Right atrium auricular region (tissue), 2 donors: ENCODE measurements around the gene STAB2. TPM values are rescaled to one million over a fixed set of nuclear protein-coding genes. Genes with fewer than 3 reads are reported as not detected.

Source experiments
- DNase-seq: peaks from one replicate; pipeline ENCODE4 v3.0.0-alpha.2; 2019; ENCODE audit warnings: low spot score
- H3K27ac ChIP-seq, 2 donors: fragments of 200-600 bp; sonication (generic); 1 replicate in 1 of 2; 2 replicates in 1 of 2; pipeline ENCODE4 v1.5.1; 2016 to 2019
- H3K27me3 ChIP-seq, 2 donors: fragments of 200-600 bp; sonication (generic); one replicate each; pipeline versions ENCODE4 v1.5.1 to v1.6.0; 2017 to 2019
- H3K36me3 ChIP-seq: fragments of 200-600 bp; sonication (generic); one replicate; pipeline ENCODE4 v1.5.1; 2016
- H3K4me1 ChIP-seq, 2 donors: fragments of 200-600 bp; sonication (generic); one replicate each; pipeline versions ENCODE4 v1.5.1 to v1.6.0; 2017 to 2019
- H3K4me3 ChIP-seq, 2 donors: fragments of 200-600 bp; sonication (generic); 1 replicate in 1 of 2; 2 replicates in 1 of 2; pipeline ENCODE4 v1.5.1; 2017 to 2019; ENCODE audit warnings: mild to moderate bottlenecking in 1 of 2, moderate library complexity in 1 of 2
- H3K9me3 ChIP-seq, 2 donors: fragments of 200-600 bp; sonication (generic); one replicate each; pipeline ENCODE4 v1.5.1; 2019
- CTCF ChIP-seq, 2 donors: fragments of 200-600 bp; sonication (generic); IDR thresholded peaks; one replicate each; pipeline ENCODE4 v1.5.1; 2019; ENCODE audit warnings: antibody characterized with exemption in 2 of 2
- total RNA-seq, 2 donors: library from RNA; depleted of rRNA; stranded (reverse); fragments of >200 nt; gene quantifications; one replicate each; pipeline ENCODE4 v1.1.0, GENCODE V29; 2016

Gene STAB2
- total RNA-seq: under 1 TPM in 1 of 2 donors, not detected in 1; 0.11 TPM

GRCh38 chr12:103586791-103587370 is at the start of gene STAB2:
Gene STAB2, plus strand, starts transcription at chr12:103587273. Its CDS starts 204 bp downstream, at chr12:103587477.
- DNase-seq: no peak
- Histone ChIP-seq H3K9me3 (no peaks in the 10 kb centered on the region), H3K27me3 (no peaks in the 10 kb centered on the region), H3K4me1 (no peaks in the 10 kb centered on the region), H3K4me3 (no peak within 1 kb of the TSS), H3K27ac (no peak within 1 kb of the TSS), H3K36me3 (no peaks in the 10 kb centered on the region)
- no peak for TF ChIP-seq CTCF (IDR thresholded peaks at IDR 0.05)

DNA sequence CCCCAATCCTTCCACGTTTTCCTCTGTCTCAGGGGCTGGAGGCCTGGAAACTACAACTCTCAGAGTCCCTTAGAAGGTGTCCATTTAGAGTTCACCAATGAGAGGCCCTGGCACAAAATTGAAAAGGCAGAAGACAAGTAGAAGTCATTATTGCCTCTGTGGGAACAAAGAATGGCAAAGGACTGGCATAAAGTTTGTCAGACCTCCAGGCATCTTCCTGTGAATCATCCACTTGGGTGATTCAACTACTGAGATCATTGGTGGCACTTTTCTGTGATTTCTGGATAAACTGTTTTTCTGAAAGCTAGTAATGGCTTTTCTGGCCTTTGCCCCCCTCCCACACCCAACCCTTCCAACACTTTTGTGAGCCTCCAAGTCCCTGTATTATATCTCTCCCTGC is 48.7 kb upstream of the STAB2 start:
- Histone ChIP-seq H3K27ac (no peak overlapping the region), H3K9me3 (no peaks in the 10 kb centered on the region), H3K4me1 (no peaks in the 10 kb centered on the region), H3K27me3 (no peaks in the 10 kb centered on the region), H3K36me3 (no peaks in the 10 kb centered on the region), H3K4me3 (no peak overlapping the region)
- no peak for TF ChIP-seq CTCF (IDR thresholded peaks at IDR 0.05)
- no peak for DNase-seq

DNA sequence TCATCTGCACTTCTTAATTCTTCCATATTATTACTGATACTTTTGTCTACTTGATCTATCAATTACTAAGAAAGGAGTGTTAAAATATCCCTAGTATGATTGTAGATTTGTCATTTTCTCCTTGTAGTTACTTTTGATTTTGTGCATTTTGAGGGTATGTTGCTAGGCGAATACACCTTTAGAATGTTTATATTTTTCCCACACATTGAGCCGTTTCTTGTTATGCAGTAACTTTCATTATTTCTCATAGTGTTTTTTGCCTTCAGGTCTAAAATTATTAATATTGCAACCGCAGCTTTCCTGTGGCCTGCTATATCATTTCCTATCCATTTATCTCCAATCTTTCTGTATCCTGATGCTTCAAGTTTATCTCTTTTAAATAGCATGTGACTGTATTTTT is 46.8 kb upstream of the STAB2 start:
- H3K27me3 ChIP-seq: no peaks in the 10 kb centered on the region
- no peak for DNase-seq
- H3K4me3 ChIP-seq: no peak overlapping the region
- no peaks in the 10 kb centered on the region for H3K9me3 ChIP-seq
- H3K27ac ChIP-seq: no peak overlapping the region
- no peaks in the 10 kb centered on the region for H3K4me1 ChIP-seq
- H3K36me3 ChIP-seq: no peaks in the 10 kb centered on the region
- TF ChIP-seq CTCF (IDR thresholded peaks at IDR 0.05): no peak

- H3K36me3 ChIP-seq: no peaks in the 10 kb centered on the region
- TF ChIP-seq CTCF (IDR thresholded peaks at IDR 0.05): no peak
- no peak for DNase-seq
- H3K4me3 ChIP-seq: no peak overlapping the region
- H3K4me1 ChIP-seq: no peaks in the 10 kb centered on the region
- no peaks in the 10 kb centered on the region for H3K27me3 ChIP-seq
- no peak overlapping the region for H3K27ac ChIP-seq
- no peaks in the 10 kb centered on the region for H3K9me3 ChIP-seq
These were observed 45.0 kb upstream of the STAB2 start for GRCh38 chr12:103542078-103542477.

DNA sequence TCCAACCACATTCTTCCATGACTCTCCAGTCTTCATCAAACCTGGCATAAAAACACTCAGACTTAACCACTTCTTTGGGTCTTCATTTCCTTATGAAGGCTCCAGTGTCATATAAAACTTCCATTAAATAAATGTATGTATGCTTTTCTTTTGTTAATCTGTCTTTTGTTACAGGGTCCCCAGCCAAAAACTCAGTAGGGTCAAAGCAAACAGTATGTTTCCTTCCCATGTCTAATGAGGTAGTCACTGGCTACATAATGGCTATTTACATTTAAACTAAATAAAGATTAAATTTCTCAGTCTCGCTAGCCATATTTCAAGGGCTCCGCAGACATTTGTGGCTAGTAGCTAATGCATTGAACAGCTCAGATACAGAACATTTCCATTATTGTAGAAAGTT is 40.1 kb upstream of the STAB2 start:
- Histone ChIP-seq H3K9me3 (no peaks in the 10 kb centered on the region), H3K27ac (no peak overlapping the region), H3K36me3 (no peaks in the 10 kb centered on the region), H3K27me3 (no peaks in the 10 kb centered on the region), H3K4me1 (no peaks in the 10 kb centered on the region), H3K4me3 (no peak overlapping the region)
- DNase-seq: no peak
- no peak for TF ChIP-seq CTCF (IDR thresholded peaks at IDR 0.05)

GRCh38 chr12:103547376-103547775 is 39.7 kb upstream of the STAB2 start:
- no peaks in the 10 kb centered on the region for H3K9me3 ChIP-seq
- H3K36me3 ChIP-seq: no peaks in the 10 kb centered on the region
- no peak for TF ChIP-seq CTCF (IDR thresholded peaks at IDR 0.05)
- no peak overlapping the region for H3K4me3 ChIP-seq
- H3K27ac ChIP-seq: no peak overlapping the region
- H3K4me1 ChIP-seq: no peaks in the 10 kb centered on the region
- no peak for DNase-seq
- no peaks in the 10 kb centered on the region for H3K27me3 ChIP-seq
